Neural cell (in vitro differentiated cells): Measurements from ENCODE around the gene ZFP62. TPM values are rescaled to one million over a fixed set of nuclear protein-coding genes. Genes with fewer than 3 reads are reported as not detected.
A peak's percentile ranks its signal among the peaks of the same experiment; 100 is the strongest.

Source experiments
- H2AFZ ChIP-seq: fragments of 200-600, 300-800 bp; sonication (generic), shearing (Covaris generic); 2 replicates; pipeline ENCODE4 v1.6.0; 2014; ENCODE audit warnings: low read depth, mild to moderate bottlenecking, antibody characterized with exemption, low read length, moderate library complexity
- H3F3A ChIP-seq: fragments of 200-600 bp; shearing (Covaris generic); 2 replicates; pipeline ENCODE4 v1.6.1; 2016; ENCODE audit warnings: mild to moderate bottlenecking, moderate library complexity, mixed read lengths, antibody characterized with exemption, low read length; ENCODE audit not compliant: insufficient read depth, poor library complexity, severe bottlenecking
- H3K27ac ChIP-seq: fragments of 200-600, 300-800 bp; sonication (generic), shearing (Covaris generic); 2 replicates; pipeline ENCODE4 v1.5.1; 2014; ENCODE audit warnings: mild to moderate bottlenecking, low read length, moderate library complexity
- H3K27me3 ChIP-seq: fragments of 300-800, 200-600 bp; sonication (generic), shearing (Covaris generic); 2 replicates; pipeline ENCODE4 v1.6.0; 2014; ENCODE audit warnings: mild to moderate bottlenecking, low read depth, low read length, moderate library complexity; ENCODE audit not compliant: insufficient read depth
- H3K36me3 ChIP-seq: fragments of 300-800, 200-600 bp; sonication (generic), shearing (Covaris generic); 2 replicates; pipeline ENCODE4 v1.5.1; 2014; ENCODE audit warnings: mild to moderate bottlenecking, antibody characterized with exemption, low read length, moderate library complexity; ENCODE audit not compliant: insufficient read depth
- H3K4me2 ChIP-seq: fragments of 300-800, 200-600 bp; sonication (generic), shearing (Covaris generic); 2 replicates; pipeline ENCODE4 v1.6.0; 2014; ENCODE audit warnings: mild to moderate bottlenecking, low read length
- H3K4me3 ChIP-seq: fragments of 300-800, 200-600 bp; sonication (generic), shearing (Covaris generic); 2 replicates; pipeline ENCODE4 v1.5.1; 2014; ENCODE audit warnings: mild to moderate bottlenecking, low read length, moderate library complexity
- H3K79me2 ChIP-seq: fragments of 200-600 bp; shearing (Covaris generic); replicated peaks from 2 replicates; pipeline ENCODE4 v1.6.0; 2014; ENCODE audit warnings: mild to moderate bottlenecking, low read length, moderate library complexity; ENCODE audit not compliant: insufficient read depth
- H3K9ac ChIP-seq: fragments of 300-800, 200-600 bp; sonication (generic), shearing (Covaris generic); 2 replicates; pipeline ENCODE4 v1.6.1; 2016; ENCODE audit warnings: mild to moderate bottlenecking, low read length, mixed read lengths
- H3K9me2 ChIP-seq: fragments of 200-600 bp; shearing (Covaris generic); 2 replicates; pipeline ENCODE4 v1.6.1; 2016; ENCODE audit warnings: mild to moderate bottlenecking, low read length, mixed read lengths; ENCODE audit not compliant: insufficient read depth
- H3K9me3 ChIP-seq: fragments of 200-600, 300-800 bp; sonication (generic), shearing (Covaris generic); 2 replicates; pipeline ENCODE4 v1.6.1; 2016; ENCODE audit warnings: mild to moderate bottlenecking, mixed run types, low read length, moderate library complexity, mixed read lengths
- H4K20me1 ChIP-seq: fragments of 200-600 bp; shearing (Covaris generic); 2 replicates; pipeline ENCODE4 v1.6.1; 2016; ENCODE audit warnings: mild to moderate bottlenecking, mixed run types; ENCODE audit not compliant: insufficient read depth
- EP300 ChIP-seq: fragments of 450-650 bp; conservative IDR thresholded peaks from 2 replicates; pipeline ENCODE4 v1.6.1; 2014; ENCODE audit warnings: antibody characterized with exemption, mild to moderate bottlenecking, moderate library complexity; ENCODE audit not compliant: poor library complexity, severe bottlenecking
- EZH2 ChIP-seq: fragments of 200-600, 300-800 bp; shearing (Covaris generic), sonication (generic); IDR thresholded peaks from 2 replicates; pipeline ENCODE4 v1.6.1; 2014; ENCODE audit warnings: antibody characterized with exemption, low read length, borderline replicate concordance, mild to moderate bottlenecking; ENCODE audit not compliant: insufficient read depth, poor library complexity, severe bottlenecking
- MXI1 ChIP-seq: fragments of 450-650 bp; conservative IDR thresholded peaks from 2 replicates; pipeline ENCODE4 v1.6.1; 2014; ENCODE audit warnings: antibody characterized with exemption, mild to moderate bottlenecking; ENCODE audit not compliant: poor library complexity, severe bottlenecking
- POLR2AphosphoS5 ChIP-seq: IDR thresholded peaks from 2 replicates; pipeline ENCODE4 v1.6.1; 2012
- RAD21 ChIP-seq: fragments of 450-650 bp; conservative IDR thresholded peaks from 2 replicates; pipeline ENCODE4 v1.6.1; 2014; ENCODE audit warnings: antibody characterized with exemption, mild to moderate bottlenecking, moderate library complexity
- SMC3 ChIP-seq: fragments of 450-650 bp; conservative IDR thresholded peaks from 2 replicates; pipeline ENCODE4 v1.6.1; 2014; ENCODE audit warnings: antibody characterized with exemption, mild to moderate bottlenecking, moderate library complexity; ENCODE audit not compliant: poor library complexity
- TAF1 ChIP-seq: IDR thresholded peaks from 2 replicates; pipeline ENCODE4 v1.6.1; 2012; ENCODE audit warnings: low read depth
- polyA minus RNA-seq: library from RNA; depleted of rRNA, polyadenylated mRNA; stranded (reverse); fragments of >200 nt; gene quantifications from 2 replicates; pipeline ENCODE4 v1.2.3, GENCODE V29; 2014
- polyA plus RNA-seq: library from polyadenylated mRNA; depleted of rRNA; stranded (reverse); fragments of >200 nt; gene quantifications from 2 replicates; pipeline ENCODE4 v1.2.3, GENCODE V29; 2014
- TF ChIP-seq, protein P1 (sequence below): IDR thresholded peaks from 2 replicates; pipeline ENCODE4 v1.6.1; 2012; ENCODE audit warnings: borderline replicate concordance
- TF ChIP-seq, protein P2 (sequence below): fragments of 450-650 bp; IDR thresholded peaks from 2 replicates; pipeline ENCODE4 v1.5.1; 2014; ENCODE audit warnings: antibody characterized with exemption, mild to moderate bottlenecking, moderate library complexity; ENCODE audit not compliant: poor library complexity, severe bottlenecking

The ZFP62 gene
- polyA plus RNA-seq (51.1 and 69.1 TPM in 2 replicates), polyA minus RNA-seq (75.7 and 95.0 TPM in 2 replicates)

DNA sequence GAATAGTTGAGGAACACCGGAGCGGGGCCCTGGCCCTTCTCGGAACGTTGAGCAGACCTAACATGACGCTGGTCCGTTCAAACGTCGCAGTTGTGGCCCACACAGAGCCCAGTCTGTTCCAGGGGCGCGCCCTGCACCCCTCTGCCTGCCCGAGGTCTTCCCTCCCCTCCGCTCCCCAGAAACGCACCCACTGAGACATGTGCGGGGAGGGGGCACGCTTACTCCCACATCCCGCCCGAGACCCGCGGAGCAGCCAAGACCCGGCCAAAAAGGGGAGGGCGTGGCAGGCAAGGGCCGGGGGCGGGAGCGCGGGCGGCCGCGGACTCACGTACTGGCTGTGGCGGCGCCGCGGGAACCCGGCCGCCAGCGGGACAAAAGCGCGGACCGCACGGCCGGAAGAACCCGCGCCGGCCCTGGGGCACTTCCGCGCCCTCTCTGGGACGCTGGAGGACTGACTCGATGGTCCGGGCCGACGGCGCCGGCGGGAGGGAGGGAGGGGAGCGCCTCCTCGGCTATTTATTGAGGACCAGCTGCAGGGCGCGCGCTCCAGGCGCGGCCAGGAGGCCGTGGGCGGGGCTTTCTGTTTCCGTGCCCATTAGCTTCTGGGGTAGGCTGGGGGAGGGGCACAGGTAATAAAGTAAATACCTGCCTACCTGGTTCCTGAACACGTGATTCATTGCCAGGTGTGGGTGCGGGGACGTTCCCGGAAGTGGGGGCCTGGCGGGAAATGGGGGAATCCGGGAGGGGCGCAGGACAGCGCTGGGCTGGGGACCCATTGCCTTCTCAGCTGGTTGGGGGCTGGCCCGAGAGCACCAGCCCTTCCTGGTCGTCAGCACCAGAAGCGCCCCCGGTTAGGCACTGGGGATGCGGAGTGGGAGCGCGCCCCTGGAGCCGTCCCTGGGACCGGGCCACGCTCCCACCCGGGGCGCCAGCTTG lies at the start of gene ZFP62:
ZFP62 (minus strand) TSS at position 390 of the 936 bp plus-strand sequence; CDS start at position 333, 57 bp downstream.
- H3K9me3 ChIP-seq: no peaks in the 10 kb centered on the region
- H3K27me3 ChIP-seq: no peaks in the 10 kb centered on the region
- H3K9ac ChIP-seq: peak within 1 kb of the TSS; percentile 92
- peak within 1 kb of the TSS; percentile 99 for H3K4me3 ChIP-seq
- no peaks in the 10 kb centered on the region for H4K20me1 ChIP-seq
- H3K79me2 ChIP-seq: peaks cover 10% of the 10 kb centered on the region
- peaks cover 10% of the 10 kb centered on the region for H3K36me3 ChIP-seq
- peak within 1 kb of the TSS; percentile 95 for H2AFZ ChIP-seq
- peak within 1 kb of the TSS; percentile 80 for H3K27ac ChIP-seq
- no peaks in the 10 kb centered on the region for H3F3A ChIP-seq
- H3K4me2 ChIP-seq: peak within 1 kb of the TSS; percentile 84
- no peak for TF ChIP-seq RAD21
- TF ChIP-seq EP300: no peak
- TF ChIP-seq, protein P1, sequence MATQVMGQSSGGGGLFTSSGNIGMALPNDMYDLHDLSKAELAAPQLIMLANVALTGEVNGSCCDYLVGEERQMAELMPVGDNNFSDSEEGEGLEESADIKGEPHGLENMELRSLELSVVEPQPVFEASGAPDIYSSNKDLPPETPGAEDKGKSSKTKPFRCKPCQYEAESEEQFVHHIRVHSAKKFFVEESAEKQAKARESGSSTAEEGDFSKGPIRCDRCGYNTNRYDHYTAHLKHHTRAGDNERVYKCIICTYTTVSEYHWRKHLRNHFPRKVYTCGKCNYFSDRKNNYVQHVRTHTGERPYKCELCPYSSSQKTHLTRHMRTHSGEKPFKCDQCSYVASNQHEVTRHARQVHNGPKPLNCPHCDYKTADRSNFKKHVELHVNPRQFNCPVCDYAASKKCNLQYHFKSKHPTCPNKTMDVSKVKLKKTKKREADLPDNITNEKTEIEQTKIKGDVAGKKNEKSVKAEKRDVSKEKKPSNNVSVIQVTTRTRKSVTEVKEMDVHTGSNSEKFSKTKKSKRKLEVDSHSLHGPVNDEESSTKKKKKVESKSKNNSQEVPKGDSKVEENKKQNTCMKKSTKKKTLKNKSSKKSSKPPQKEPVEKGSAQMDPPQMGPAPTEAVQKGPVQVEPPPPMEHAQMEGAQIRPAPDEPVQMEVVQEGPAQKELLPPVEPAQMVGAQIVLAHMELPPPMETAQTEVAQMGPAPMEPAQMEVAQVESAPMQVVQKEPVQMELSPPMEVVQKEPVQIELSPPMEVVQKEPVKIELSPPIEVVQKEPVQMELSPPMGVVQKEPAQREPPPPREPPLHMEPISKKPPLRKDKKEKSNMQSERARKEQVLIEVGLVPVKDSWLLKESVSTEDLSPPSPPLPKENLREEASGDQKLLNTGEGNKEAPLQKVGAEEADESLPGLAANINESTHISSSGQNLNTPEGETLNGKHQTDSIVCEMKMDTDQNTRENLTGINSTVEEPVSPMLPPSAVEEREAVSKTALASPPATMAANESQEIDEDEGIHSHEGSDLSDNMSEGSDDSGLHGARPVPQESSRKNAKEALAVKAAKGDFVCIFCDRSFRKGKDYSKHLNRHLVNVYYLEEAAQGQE: peak; percentile 53
- TF ChIP-seq, protein P2, sequence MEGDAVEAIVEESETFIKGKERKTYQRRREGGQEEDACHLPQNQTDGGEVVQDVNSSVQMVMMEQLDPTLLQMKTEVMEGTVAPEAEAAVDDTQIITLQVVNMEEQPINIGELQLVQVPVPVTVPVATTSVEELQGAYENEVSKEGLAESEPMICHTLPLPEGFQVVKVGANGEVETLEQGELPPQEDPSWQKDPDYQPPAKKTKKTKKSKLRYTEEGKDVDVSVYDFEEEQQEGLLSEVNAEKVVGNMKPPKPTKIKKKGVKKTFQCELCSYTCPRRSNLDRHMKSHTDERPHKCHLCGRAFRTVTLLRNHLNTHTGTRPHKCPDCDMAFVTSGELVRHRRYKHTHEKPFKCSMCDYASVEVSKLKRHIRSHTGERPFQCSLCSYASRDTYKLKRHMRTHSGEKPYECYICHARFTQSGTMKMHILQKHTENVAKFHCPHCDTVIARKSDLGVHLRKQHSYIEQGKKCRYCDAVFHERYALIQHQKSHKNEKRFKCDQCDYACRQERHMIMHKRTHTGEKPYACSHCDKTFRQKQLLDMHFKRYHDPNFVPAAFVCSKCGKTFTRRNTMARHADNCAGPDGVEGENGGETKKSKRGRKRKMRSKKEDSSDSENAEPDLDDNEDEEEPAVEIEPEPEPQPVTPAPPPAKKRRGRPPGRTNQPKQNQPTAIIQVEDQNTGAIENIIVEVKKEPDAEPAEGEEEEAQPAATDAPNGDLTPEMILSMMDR: peak; percentile 37
- TF ChIP-seq MXI1: peak; percentile 89
- TF ChIP-seq POLR2AphosphoS5: peak; percentile 84
- no peak for TF ChIP-seq EZH2
- TF ChIP-seq TAF1: no peak
- peak; percentile 32 for TF ChIP-seq SMC3
- H3K9me2 ChIP-seq: no peaks in the 10 kb centered on the region

DNA sequence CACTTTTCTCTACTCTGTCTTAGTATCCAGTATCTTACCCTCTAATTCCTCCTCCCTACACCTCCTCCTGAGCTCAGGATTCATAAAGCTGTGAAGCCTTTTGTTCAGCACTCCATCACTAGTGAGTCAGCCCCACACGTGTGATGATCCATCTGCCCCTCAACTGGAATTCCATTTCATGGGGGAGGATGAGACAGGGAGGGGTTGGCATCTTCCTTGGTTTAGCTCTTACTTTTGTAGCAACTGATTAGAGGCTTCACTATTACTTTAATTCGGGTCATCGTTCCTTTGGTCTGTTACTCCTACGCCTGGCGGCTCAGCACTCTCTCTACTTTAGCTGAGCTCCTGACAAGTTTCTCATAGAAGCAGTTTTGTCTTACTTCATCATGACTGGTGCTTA lies 49.7 kb upstream of the ZFP62 start:
- Histone ChIP-seq H4K20me1 (no peaks in the 10 kb centered on the region), H3K4me3 (no peak overlapping the region), H3K36me3 (no peaks in the 10 kb centered on the region), H3F3A (no peaks in the 10 kb centered on the region), H3K9ac (no peak overlapping the region), H3K9me2 (no peaks in the 10 kb centered on the region), H3K4me2 (no peak overlapping the region), H3K27me3 (no peaks in the 10 kb centered on the region), H3K9me3 (no peaks in the 10 kb centered on the region), H3K79me2 (no peaks in the 10 kb centered on the region), H3K27ac (no peak overlapping the region), H2AFZ (no peak overlapping the region)
- no peak for TF ChIP-seq POLR2AphosphoS5
- TF ChIP-seq, protein P2: no peak
- TF ChIP-seq TAF1: no peak
- no peak for TF ChIP-seq SMC3
